IMR-90 (cell line): ENCODE data around the gene SLC35F1. TPM values are rescaled to one million over a fixed set of nuclear protein-coding genes. Genes with fewer than 3 reads are reported as not detected.

Source experiments
- ATAC-seq: fragments of 200-7000 bp; cut with Tn5 transposase; 2 replicates; pipeline ENCODE4 v1.9.1; 2020; ENCODE audit warnings: low read depth, mild to moderate bottlenecking, moderate library complexity
- BruUV-seq: library from RNA; stranded (reverse); fragments of 400-500 nt; replicated peaks from 2 replicates; lab custom pipeline; 2021; lab: Mats Ljungman, UMichigan
- CTCF ChIA-PET: fragments of 300-600 bp; formaldehyde crosslinking; extraction: SDS; loops from one replicate; lab custom pipeline; 2021; ENCODE audit warnings: antibody characterized with exemption; lab: Yijun Ruan, JAX
- POLR2A ChIA-PET: fragments of 300-600 bp; sonication (Branson Sonifier 250); formaldehyde crosslinking; loops from one replicate; lab custom pipeline; 2022; ENCODE audit warnings: antibody characterized with exemption; ENCODE audit not compliant: unreplicated experiment; lab: Charles Lee
- DNase-seq: peaks from one replicate; pipeline ENCODE4 v3.0.0; 2013
- H2AFZ ChIP-seq: replicated peaks from 2 replicates; pipeline ENCODE3; 2013; ENCODE audit warnings: low read length, mild to moderate bottlenecking; ENCODE audit not compliant: poor library complexity
- H2AK5ac ChIP-seq: 2 replicates; pipeline ENCODE4 v1.6.1; 2013; ENCODE audit warnings: low read depth, low read length, inconsistent platforms
- H2AK9ac ChIP-seq: replicated peaks from 2 replicates; pipeline ENCODE3; 2013; ENCODE audit warnings: mild to moderate bottlenecking, low read depth, low read length, moderate library complexity; ENCODE audit not compliant: poor library complexity
- H2BK120ac ChIP-seq: 2 replicates; pipeline ENCODE4 v1.6.1; 2013; ENCODE audit warnings: low read depth, low read length, inconsistent platforms
- H2BK15ac ChIP-seq: 3 replicates; pipeline ENCODE4 v1.6.1; 2013; ENCODE audit warnings: low read depth, low read length, inconsistent platforms
- H2BK20ac ChIP-seq: 2 replicates; pipeline ENCODE4 v1.6.1; 2013; ENCODE audit warnings: low read depth, mild to moderate bottlenecking, inconsistent platforms, low read length, moderate library complexity
- H2BK5ac ChIP-seq: 2 replicates; pipeline ENCODE4 v1.6.1; 2013; ENCODE audit warnings: mild to moderate bottlenecking, low read depth, low read length, inconsistent platforms; ENCODE audit not compliant: poor library complexity, severe bottlenecking
- H3K14ac ChIP-seq: replicated peaks from 2 replicates; pipeline ENCODE4 v1.6.1; 2013; ENCODE audit warnings: low read depth, low read length, inconsistent platforms
- H3K18ac ChIP-seq: 2 replicates; pipeline ENCODE4 v1.6.1; 2013; ENCODE audit warnings: low read depth, low read length, control low read depth
- H3K23ac ChIP-seq: 2 replicates; pipeline ENCODE4 v1.6.1; 2013; ENCODE audit warnings: low read depth, low read length, inconsistent platforms
- H3K27ac ChIP-seq: 2 replicates; pipeline ENCODE4 v1.5.1; 2013; ENCODE audit warnings: mild to moderate bottlenecking, control low read depth, low read length; ENCODE audit not compliant: insufficient read depth
- H3K27me3 ChIP-seq: 2 replicates; pipeline ENCODE4 v1.6.1; 2013; ENCODE audit warnings: low read length; ENCODE audit not compliant: control insufficient read depth, insufficient read depth
- H3K36me3 ChIP-seq: 2 replicates; pipeline ENCODE4 v1.6.1; 2013; ENCODE audit warnings: low read length, mixed read lengths; ENCODE audit not compliant: control insufficient read depth, insufficient read depth
- H3K4ac ChIP-seq: 2 replicates; pipeline ENCODE4 v1.6.1; 2013; ENCODE audit warnings: low read depth, low read length, inconsistent platforms
- H3K4me1 ChIP-seq: 2 replicates; pipeline ENCODE4 v1.6.1; 2013; ENCODE audit warnings: low read length, mixed read lengths; ENCODE audit not compliant: control insufficient read depth, insufficient read depth
- H3K4me2 ChIP-seq: 2 replicates; pipeline ENCODE4 v1.6.1; 2013; ENCODE audit warnings: low read depth, mild to moderate bottlenecking, control low read depth, low read length, moderate library complexity
- H3K4me3 ChIP-seq: 2 replicates; pipeline ENCODE4 v1.5.1; 2013; ENCODE audit warnings: low read depth, mild to moderate bottlenecking, control low read depth, low read length, moderate library complexity; ENCODE audit not compliant: insufficient read depth
- H3K56ac ChIP-seq: 2 replicates; pipeline ENCODE4 v1.6.1; 2013; ENCODE audit warnings: low read length, inconsistent platforms; ENCODE audit not compliant: insufficient read depth; ENCODE audit errors: extremely low read depth
- H3K79me1 ChIP-seq, 2 experiments: 2 replicates each; pipeline ENCODE4 v1.6.1; 2013; ENCODE audit warnings: low read length in 2 of 2, inconsistent platforms in 1 of 2, low read depth in 1 of 2
- H3K9ac ChIP-seq: 2 replicates; pipeline ENCODE4 v1.6.1; 2013; ENCODE audit warnings: low read depth, low read length, control low read depth
- H3K9me1 ChIP-seq: 2 replicates; pipeline ENCODE4 v1.6.1; 2013; ENCODE audit warnings: low read length, inconsistent platforms; ENCODE audit not compliant: insufficient read depth
- H3K9me3 ChIP-seq: 2 replicates; pipeline ENCODE4 v1.6.1; 2013; ENCODE audit warnings: low read length; ENCODE audit not compliant: control insufficient read depth, insufficient read depth
- H4K20me1 ChIP-seq: 2 replicates; pipeline ENCODE4 v1.6.1; 2013; ENCODE audit warnings: low read length, inconsistent platforms; ENCODE audit not compliant: insufficient read depth
- H4K5ac ChIP-seq: 2 replicates; pipeline ENCODE4 v1.6.1; 2013; ENCODE audit warnings: mild to moderate bottlenecking, low read depth, low read length, control low read depth
- H4K8ac ChIP-seq, 2 experiments: 2 replicates each; pipeline ENCODE4 v1.6.1; 2013; ENCODE audit warnings: low read depth in 2 of 2, low read length in 2 of 2, control low read depth in 1 of 2, inconsistent platforms in 1 of 2
- H4K91ac ChIP-seq: 2 replicates; pipeline ENCODE4 v1.6.1; 2013; ENCODE audit warnings: low read depth, low read length, inconsistent platforms; ENCODE audit not compliant: insufficient read depth
- BHLHE40 ChIP-seq: fragments of 150-350 bp; IDR thresholded peaks from 2 replicates; pipeline ENCODE4 v1.6.1; 2016; ENCODE audit warnings: mild to moderate bottlenecking, low read depth, low read length
- CEBPB ChIP-seq: IDR thresholded peaks from 2 replicates; pipeline ENCODE4 v1.6.1; 2012; ENCODE audit warnings: low read depth, low read length, improper control_type of control experiment
- CHD1 ChIP-seq: IDR thresholded peaks from 2 replicates; pipeline ENCODE4 v1.6.1; 2012; ENCODE audit warnings: low read depth, low read length, improper control_type of control experiment
- FOS ChIP-seq: fragments of 150-350 bp; IDR thresholded peaks from 2 replicates; pipeline ENCODE4 v1.6.1; 2016; ENCODE audit warnings: low read depth, low read length
- MAZ ChIP-seq: IDR thresholded peaks from 2 replicates; pipeline ENCODE4 v1.6.1; 2012; ENCODE audit warnings: low read depth, mild to moderate bottlenecking, low read length, improper control_type of control experiment, moderate library complexity, borderline replicate concordance
- NFE2L2 ChIP-seq: fragments of 150-350 bp; IDR thresholded peaks from 2 replicates; pipeline ENCODE4 v1.6.1; 2016; ENCODE audit warnings: low read depth, mild to moderate bottlenecking, low read length
- POLR2A ChIP-seq: IDR thresholded peaks from 2 replicates; pipeline ENCODE4 v1.6.1; 2012; ENCODE audit warnings: mild to moderate bottlenecking, low read depth, low read length
- RAD21 ChIP-seq: IDR thresholded peaks from 2 replicates; pipeline ENCODE4 v1.6.1; 2012; ENCODE audit warnings: low read length, improper control_type of control experiment
- USF2 ChIP-seq: fragments of 150-350 bp; IDR thresholded peaks from 2 replicates; pipeline ENCODE4 v1.6.1; 2017; ENCODE audit warnings: mild to moderate bottlenecking, antibody characterized with exemption, low read length, low read depth
- WGBS, 2 experiments: methylation state at CpG; one replicate each; pipeline versions ENCODE4 v1.1.5 to v1.1.7; 2013; ENCODE audit warnings: missing lambda C conversion rate in 2 of 2; ENCODE audit not compliant: insufficient read length in 1 of 2; ENCODE audit errors: extremely low coverage in 2 of 2; 5-methylcytosine and 5-hydroxymethylcytosine counted together
- dilution Hi-C: fragments of 300-500 bp; cut with HindIII; formaldehyde crosslinking; loops from one replicate; pipeline ENCODE4 v1.14.3; 2018; ENCODE audit warnings: low sequenced_read_pairs; ENCODE audit not compliant: unreplicated experiment
- in situ Hi-C: fragments of 300-500 bp; cut with MboI; formaldehyde crosslinking; loops from 3 replicates; pipeline ENCODE4 v1.14.3; 2019; ENCODE audit warnings: low sequenced_read_pairs, inconsistent platforms, mixed read lengths
- intact Hi-C: fragments of 100-400 bp; cut with micrococcal nuclease; formaldehyde crosslinking; loops from 2 replicates; pipeline ENCODE4 v1.10.0; 2022
- polyA plus RNA-seq, 3 experiments: library from polyadenylated mRNA; depleted of rRNA; stranded (reverse); fragments of >200 nt; gene quantifications; 2 replicates each; pipeline ENCODE4 v1.2.3, GENCODE V29; 2012; ENCODE audit warnings: low replicate concordance in 1 of 3
- total RNA-seq: library from RNA; depleted of rRNA; stranded (reverse); fragments of >200 nt; gene quantifications from 2 replicates; pipeline ENCODE4 v1.2.3, GENCODE V29; 2012

Gene SLC35F1
- total and polyA plus RNA-seq, 2 of the 4 experiments (the other 2 are of a cell fraction): not detected

GRCh38 chr6:117880824-117881223 is 26.2 kb upstream of the SLC35F1 start:
- BruUV-seq: no TSS peak

More at GRCh38 chr6:117880824-117881223, 26.2 kb upstream of the SLC35F1 start:
- ATAC-seq (no peak), DNase-seq (no peak)
- Histone ChIP-seq H3K27ac (no peak overlapping the region), H3K9me3 (no peaks in the 10 kb centered on the region), H2BK5ac (no peak overlapping the region), H4K8ac (no peak overlapping the region), H2AK5ac (no peak overlapping the region), H3K56ac (no peak overlapping the region), H3K23ac (no peak overlapping the region), H2BK20ac (no peak overlapping the region), H3K4me1 (no peaks in the 10 kb centered on the region), H3K79me1 (no peaks in the 10 kb centered on the region), H2BK15ac (no peak overlapping the region), H3K4me2 (no peak overlapping the region), H2BK120ac (no peak overlapping the region), H3K9me1 (no peaks in the 10 kb centered on the region), H3K9ac (no peak overlapping the region), H2AFZ (no peak overlapping the region), H3K4me3 (no peak overlapping the region), H2AK9ac (no peak overlapping the region), H3K4ac (no peak overlapping the region), H3K14ac (no peak overlapping the region), H4K91ac (no peak overlapping the region), H3K18ac (no peak overlapping the region), H4K20me1 (no peaks in the 10 kb centered on the region), H4K5ac (no peak overlapping the region), H3K27me3 (no peaks in the 10 kb centered on the region), H3K36me3 (no peaks in the 10 kb centered on the region)
- no peak for TF ChIP-seq FOS
- TF ChIP-seq POLR2A: no peak
- TF ChIP-seq CEBPB: no peak
- TF ChIP-seq RAD21: no peak
- TF ChIP-seq CHD1: no peak
- no peak for TF ChIP-seq USF2
- TF ChIP-seq MAZ: no peak
- no peak for TF ChIP-seq BHLHE40
- no peak for TF ChIP-seq NFE2L2
- dilution Hi-C loops (no loop called here), in situ Hi-C loops (no loop called here), intact Hi-C loops (no loop called here)
- ChIA-PET POLR2A (no interaction called here), CTCF (no interaction called here)
- WGBS, 2 experiments: no CpG with 5 or more reads among the region's 1 CpG
